HCT116 (cell line): ENCODE data around the gene RHOXF1.

Source experiments
- CTCF ChIP-seq, 3 experiments: fragments of 200-600 bp in 1 of 3; sonication (generic) in 1 of 3; IDR thresholded peaks in 2 of 3; conservative IDR thresholded peaks in 1 of 3; 2 replicates each; pipeline ENCODE4 v1.5.1; 2012 to 2017; ENCODE audit warnings: low read depth in 2 of 3, low read length in 2 of 3, antibody characterized with exemption in 1 of 3, borderline replicate concordance in 1 of 3, control low read depth in 1 of 3, mild to moderate bottlenecking in 1 of 3, mixed read lengths in 1 of 3, mixed run types in 1 of 3, moderate library complexity in 1 of 3; ENCODE audit not compliant: insufficient read depth in 1 of 3
- MAX ChIP-seq: IDR thresholded peaks from 2 replicates; pipeline ENCODE4 v1.6.1; 2012
- POLR2A ChIP-seq: IDR thresholded peaks from 2 replicates; pipeline ENCODE4 v1.7.0; 2011; ENCODE audit warnings: borderline replicate concordance; ENCODE audit not compliant: insufficient read depth, insufficient read length; ENCODE audit errors: extremely low read depth
- POLR2AphosphoS5 ChIP-seq: IDR thresholded peaks from 2 replicates; pipeline ENCODE4 v1.6.1; 2011; ENCODE audit warnings: mild to moderate bottlenecking, low read depth, low read length, moderate library complexity

GRCh38 chrX:120140293-120140981 is 24.7 kb upstream of the RHOXF1 start:
- TF ChIP-seq CTCF (IDR thresholded peaks at IDR 0.05 in 2 of 3, conservative IDR thresholded peaks at IDR 0.05 in 1 of 3; ENCODE audit: borderline replicate concordance in 1 of 3, insufficient read depth in 1 of 3, low read depth in 2 of 3, low read length in 2 of 3) (no peak), POLR2A (no peak), POLR2AphosphoS5 (no peak), MAX (no peak)
